ENCODE data around the gene LIN7A. TPM values are rescaled to one million over a fixed set of nuclear protein-coding genes. Genes with fewer than 3 reads are reported as not detected.

The LIN7A gene
- polyA plus RNA-seq, 1 donor: 10.1 TPM

DNA sequence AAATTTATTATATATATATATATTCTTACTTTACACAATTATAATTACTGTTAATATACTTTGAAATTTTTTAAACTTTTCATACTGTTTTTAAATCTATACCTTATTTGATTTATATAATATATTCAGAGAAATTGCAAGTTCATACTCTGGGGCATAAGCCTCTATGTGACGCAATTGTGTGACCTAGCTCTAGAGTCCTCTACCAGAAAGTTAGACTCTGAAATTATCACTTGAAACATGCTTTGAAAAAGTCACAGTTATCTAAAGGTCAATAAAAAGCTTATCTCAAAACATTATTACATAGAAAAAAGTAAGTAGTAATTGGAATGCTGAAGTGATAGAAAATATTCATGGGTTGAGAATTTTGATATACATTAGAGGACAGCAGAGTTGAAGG is 93.8 kb downstream of the LIN7A start:
- Histone ChIP-seq H3K9me3 (ENCODE audit: control insufficient read depth, low read depth, low read length) (no peaks in the 10 kb centered on the region), H3K27ac (ENCODE audit: low read length) (no peak overlapping the region), H3K4me3 (ENCODE audit: low read length) (no peak overlapping the region), H3K4me1 (ENCODE audit: control insufficient read depth, insufficient read depth, low read length) (peaks cover 3% of the 10 kb centered on the region), H3K27me3 (ENCODE audit: control insufficient read depth, insufficient read depth, low read length) (no peaks in the 10 kb centered on the region), H3K36me3 (ENCODE audit: control insufficient read depth, insufficient read depth, low read length) (no peaks in the 10 kb centered on the region)
- 40% methylated on average over 1 of the region's 1 CpG for WGBS (ENCODE audit: insufficient coverage, low lambda C conversion rate)
- peak; percentile 48 to 68 for DNase-seq

GRCh38 chr12:80838708-80839107 is 99.0 kb downstream of the LIN7A start:
- Histone ChIP-seq H3K27me3 (ENCODE audit: control insufficient read depth, insufficient read depth, low read length) (no peaks in the 10 kb centered on the region), H3K27ac (ENCODE audit: low read length) (no peak overlapping the region)
- no CpG with 5 or more reads among the region's 1 CpG for WGBS (ENCODE audit: insufficient coverage, low lambda C conversion rate)

DNA sequence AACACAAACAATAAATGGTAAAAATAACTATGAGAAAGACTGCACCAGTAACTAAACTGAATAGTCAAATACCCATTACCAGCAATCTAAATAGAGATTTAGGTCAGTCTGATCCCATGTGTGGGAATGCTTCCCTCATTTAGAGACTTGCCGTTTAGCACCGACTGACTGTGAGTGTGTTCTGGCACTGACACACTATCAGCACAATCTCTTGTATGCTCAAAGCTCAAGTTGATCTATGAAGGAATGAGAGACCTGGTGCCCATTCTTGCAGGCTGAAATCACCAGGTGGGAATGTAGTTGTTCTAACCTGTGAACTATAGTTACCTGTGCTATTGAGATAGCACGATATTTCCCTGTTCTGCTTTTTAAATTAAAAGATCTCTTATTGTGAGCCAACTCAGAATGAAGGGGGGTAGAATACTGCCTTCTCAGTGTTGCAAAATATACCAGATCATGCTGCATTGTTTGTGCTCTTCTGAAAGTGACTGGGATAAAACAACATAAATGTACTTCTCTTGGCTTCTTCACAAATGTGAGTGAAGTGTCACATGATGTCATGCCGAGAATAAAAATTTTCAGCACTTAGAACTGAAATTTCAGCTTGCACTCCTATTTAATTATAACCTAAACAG is 99.6 kb downstream of the LIN7A start:
- no peaks in the 10 kb centered on the region for H3K27me3 ChIP-seq (ENCODE audit: control insufficient read depth, insufficient read depth, low read length)
- no peaks in the 10 kb centered on the region for H3K36me3 ChIP-seq (ENCODE audit: control insufficient read depth, insufficient read depth, low read length)
- no peaks in the 10 kb centered on the region for H3K9me3 ChIP-seq (ENCODE audit: control insufficient read depth, low read depth, low read length)
- H3K4me3 ChIP-seq (ENCODE audit: low read length): no peak overlapping the region
- no peak overlapping the region for H3K27ac ChIP-seq (ENCODE audit: low read length)
- 50% methylated on average over 1 of the region's 4 CpGs for WGBS (ENCODE audit: insufficient coverage, low lambda C conversion rate)
- H3K4me1 ChIP-seq (ENCODE audit: control insufficient read depth, insufficient read depth, low read length): peaks cover 13% of the 10 kb centered on the region
- DNase-seq: peak; percentile 28 to 38

More at GRCh38 chr12:80838708-80839107, 99.0 kb downstream of the LIN7A start:
- Histone ChIP-seq H3K4me3 (ENCODE audit: low read length) (no peak overlapping the region), H3K9me3 (ENCODE audit: control insufficient read depth, low read depth, low read length) (no peaks in the 10 kb centered on the region), H3K4me1 (ENCODE audit: control insufficient read depth, insufficient read depth, low read length) (peaks cover 16% of the 10 kb centered on the region), H3K36me3 (ENCODE audit: control insufficient read depth, insufficient read depth, low read length) (no peaks in the 10 kb centered on the region)
- DNase-seq: peak in 1 of 2 donors; percentile 5

GRCh38 chr12:80837342-80837978 is 100.3 kb downstream of the LIN7A start:
- WGBS (ENCODE audit: insufficient coverage, low lambda C conversion rate): 58% methylated on average over 2 of the region's 5 CpGs
- no peaks in the 10 kb centered on the region for H3K27me3 ChIP-seq (ENCODE audit: control insufficient read depth, insufficient read depth, low read length)
- H3K9me3 ChIP-seq (ENCODE audit: control insufficient read depth, low read depth, low read length): no peaks in the 10 kb centered on the region
- H3K4me1 ChIP-seq (ENCODE audit: control insufficient read depth, insufficient read depth, low read length): peaks cover 13% of the 10 kb centered on the region
- no peaks in the 10 kb centered on the region for H3K36me3 ChIP-seq (ENCODE audit: control insufficient read depth, insufficient read depth, low read length)
- peak in 1 of 2 donors; percentile 16 for DNase-seq
- no peak overlapping the region for H3K4me3 ChIP-seq (ENCODE audit: low read length)
- H3K27ac ChIP-seq (ENCODE audit: low read length): no peak overlapping the region

- H3K4me1 ChIP-seq (ENCODE audit: control insufficient read depth, insufficient read depth, low read length): peaks cover 16% of the 10 kb centered on the region
- no peaks in the 10 kb centered on the region for H3K36me3 ChIP-seq (ENCODE audit: control insufficient read depth, insufficient read depth, low read length)
- no CpG with 5 or more reads among the region's 1 CpG for WGBS (ENCODE audit: insufficient coverage, low lambda C conversion rate)
- H3K9me3 ChIP-seq (ENCODE audit: control insufficient read depth, low read depth, low read length): no peaks in the 10 kb centered on the region
- H3K27me3 ChIP-seq (ENCODE audit: control insufficient read depth, insufficient read depth, low read length): no peaks in the 10 kb centered on the region
- no peak overlapping the region for H3K4me3 ChIP-seq (ENCODE audit: low read length)
- DNase-seq: no peak
- no peak overlapping the region for H3K27ac ChIP-seq (ENCODE audit: low read length)
Observed at GRCh38 chr12:80834724-80835123, 103.0 kb downstream of the LIN7A start.

DNA sequence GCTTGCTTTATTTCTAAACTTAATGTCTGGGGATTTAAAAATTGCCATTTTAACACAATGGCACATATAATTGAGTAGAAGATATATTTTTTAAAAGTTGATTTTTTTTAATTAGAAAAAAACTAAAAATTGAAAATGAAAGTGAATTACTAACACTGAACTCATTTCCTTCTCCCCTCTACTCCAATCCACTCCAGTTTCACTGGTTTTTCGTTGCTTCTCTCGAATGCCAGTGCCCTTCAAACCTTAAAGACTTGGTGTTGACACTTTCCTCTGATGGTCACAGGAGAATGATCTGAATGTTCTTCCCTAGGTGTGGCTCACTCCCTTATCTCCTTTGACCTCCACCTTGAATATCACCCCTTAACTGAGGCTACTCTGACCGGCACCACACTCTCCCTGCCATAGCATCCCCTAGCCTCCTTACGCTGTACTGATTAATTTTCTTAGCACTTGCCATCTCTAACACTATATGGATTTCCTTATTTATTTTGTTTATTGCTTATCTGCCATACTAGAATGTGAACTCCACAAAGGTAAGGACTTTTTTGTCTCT is 107.1 kb downstream of the LIN7A start:
- no peak overlapping the region for H3K27ac ChIP-seq (ENCODE audit: low read length)
- no peak for DNase-seq
- H3K36me3 ChIP-seq (ENCODE audit: control insufficient read depth, insufficient read depth, low read length): no peaks in the 10 kb centered on the region
- no peaks in the 10 kb centered on the region for H3K9me3 ChIP-seq (ENCODE audit: control insufficient read depth, low read depth, low read length)
- WGBS (ENCODE audit: insufficient coverage, low lambda C conversion rate): 43% methylated on average over 4 of the region's 4 CpGs
- H3K27me3 ChIP-seq (ENCODE audit: control insufficient read depth, insufficient read depth, low read length): no peaks in the 10 kb centered on the region
- H3K4me3 ChIP-seq (ENCODE audit: low read length): no peak overlapping the region
- peaks cover 3% of the 10 kb centered on the region for H3K4me1 ChIP-seq (ENCODE audit: control insufficient read depth, insufficient read depth, low read length)

DNA sequence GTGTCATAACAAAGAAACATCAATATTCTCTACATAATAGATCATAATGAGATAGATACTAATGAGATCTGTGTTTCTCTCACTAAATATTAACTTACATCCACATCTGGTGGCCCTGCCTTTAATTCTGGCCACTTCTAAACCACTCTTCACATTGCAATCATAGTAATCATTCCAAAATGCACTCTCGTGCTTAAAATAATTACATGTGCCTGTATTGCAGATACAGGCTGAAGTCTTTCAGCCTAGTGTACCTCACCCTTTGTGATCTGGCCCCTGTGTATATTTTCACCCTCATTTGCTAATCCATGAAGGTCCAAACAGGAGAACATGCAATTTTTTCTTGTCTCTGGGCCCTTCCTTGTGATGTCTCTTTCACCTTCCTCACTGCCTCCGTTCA is 108.0 kb downstream of the LIN7A start:
- no peaks in the 10 kb centered on the region for H3K27me3 ChIP-seq (ENCODE audit: control insufficient read depth, insufficient read depth, low read length)

GRCh38 chr12:80825506-80825905 is 112.2 kb downstream of the LIN7A start:
- no peaks in the 10 kb centered on the region for H3K4me1 ChIP-seq (ENCODE audit: control insufficient read depth, insufficient read depth, low read length)
- WGBS (ENCODE audit: insufficient coverage, low lambda C conversion rate): no CpG with 5 or more reads among the region's 2 CpGs
- DNase-seq: no peak
- H3K9me3 ChIP-seq (ENCODE audit: control insufficient read depth, low read depth, low read length): peaks cover 4% of the 10 kb centered on the region
- H3K27ac ChIP-seq (ENCODE audit: low read length): no peak overlapping the region
- no peak overlapping the region for H3K4me3 ChIP-seq (ENCODE audit: low read length)
- H3K36me3 ChIP-seq (ENCODE audit: control insufficient read depth, insufficient read depth, low read length): peaks cover 2% of the 10 kb centered on the region
- H3K27me3 ChIP-seq (ENCODE audit: control insufficient read depth, insufficient read depth, low read length): no peaks in the 10 kb centered on the region

More for the DNA sequence above, 108.0 kb downstream of the LIN7A start:
- Histone ChIP-seq H3K9me3 (ENCODE audit: control insufficient read depth, low read depth, low read length) (no peaks in the 10 kb centered on the region), H3K4me3 (ENCODE audit: low read length) (no peak overlapping the region), H3K4me1 (ENCODE audit: control insufficient read depth, insufficient read depth, low read length) (peaks cover 3% of the 10 kb centered on the region), H3K27ac (ENCODE audit: low read length) (no peak overlapping the region), H3K36me3 (ENCODE audit: control insufficient read depth, insufficient read depth, low read length) (no peaks in the 10 kb centered on the region)
- 80% methylated on average over 1 of the region's 2 CpGs for WGBS (ENCODE audit: insufficient coverage, low lambda C conversion rate)
- DNase-seq: no peak

DNA sequence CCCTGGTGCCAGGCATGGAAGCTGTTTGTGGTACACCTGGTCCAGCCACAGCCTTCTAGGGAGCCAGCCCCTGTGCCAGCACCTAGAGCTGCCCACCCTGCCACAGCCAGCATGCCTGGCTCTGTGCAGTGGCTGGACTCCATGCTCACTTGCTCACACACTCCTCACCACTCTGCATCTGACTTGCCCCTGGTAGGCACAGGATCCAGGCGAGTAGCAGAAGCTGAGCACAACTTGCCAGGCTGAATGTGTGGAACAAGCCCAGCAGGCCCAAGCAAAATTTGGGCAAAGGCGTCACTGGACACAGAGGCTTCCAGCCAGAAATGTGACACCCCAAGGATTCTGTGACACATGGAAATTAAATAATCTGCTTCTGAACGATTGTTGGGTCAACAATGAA is 114.3 kb downstream of the LIN7A start:
- peaks cover 4% of the 10 kb centered on the region for H3K9me3 ChIP-seq (ENCODE audit: control insufficient read depth, low read depth, low read length)
- WGBS (ENCODE audit: insufficient coverage, low lambda C conversion rate): 86% methylated on average over 1 of the region's 3 CpGs

DNA sequence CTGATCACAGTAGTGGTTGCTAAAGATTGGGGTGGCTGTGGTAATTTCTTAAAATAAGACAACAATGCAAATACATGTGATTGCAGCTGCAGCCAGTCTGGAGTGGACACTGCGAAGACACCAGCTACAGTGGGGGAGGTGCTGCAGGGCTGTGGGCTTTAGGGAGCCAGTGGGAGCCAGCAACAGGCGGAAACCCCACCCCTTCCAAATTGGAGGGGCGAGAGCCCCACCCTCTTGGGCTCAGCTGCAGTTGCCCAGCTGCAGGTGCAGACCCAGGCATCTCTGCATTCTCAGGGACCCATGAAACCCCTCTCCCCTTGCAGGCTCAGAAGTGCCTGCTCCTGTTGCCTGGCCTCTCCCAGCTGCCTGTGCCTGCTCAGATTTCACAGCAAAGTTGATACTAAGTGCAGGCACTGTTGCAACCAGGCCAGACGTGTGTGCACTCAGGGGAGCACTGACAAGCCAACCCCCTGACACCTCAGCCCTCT is 116.2 kb downstream of the LIN7A start:
- WGBS (ENCODE audit: insufficient coverage, low lambda C conversion rate): no CpG with 5 or more reads among the region's 4 CpGs
- Histone ChIP-seq H3K36me3 (ENCODE audit: control insufficient read depth, insufficient read depth, low read length) (peaks cover 2% of the 10 kb centered on the region), H3K27me3 (ENCODE audit: control insufficient read depth, insufficient read depth, low read length) (no peaks in the 10 kb centered on the region), H3K9me3 (ENCODE audit: control insufficient read depth, low read depth, low read length) (peaks cover 4% of the 10 kb centered on the region), H3K27ac (ENCODE audit: low read length) (no peak overlapping the region), H3K4me1 (ENCODE audit: control insufficient read depth, insufficient read depth, low read length) (no peaks in the 10 kb centered on the region), H3K4me3 (ENCODE audit: low read length) (no peak overlapping the region)
- peak in 1 of 2 donors; percentile 20 for DNase-seq

More for the DNA sequence above, 114.3 kb downstream of the LIN7A start:
- DNase-seq: no peak
- H3K4me1 ChIP-seq (ENCODE audit: control insufficient read depth, insufficient read depth, low read length): no peaks in the 10 kb centered on the region
- H3K36me3 ChIP-seq (ENCODE audit: control insufficient read depth, insufficient read depth, low read length): peaks cover 2% of the 10 kb centered on the region
- H3K27me3 ChIP-seq (ENCODE audit: control insufficient read depth, insufficient read depth, low read length): no peaks in the 10 kb centered on the region
- no peak overlapping the region for H3K4me3 ChIP-seq (ENCODE audit: low read length)
- no peak overlapping the region for H3K27ac ChIP-seq (ENCODE audit: low read length)
